GM21526 (cell line): ENCODE measurements around the gene ATP1A1.

ENCODE experiments used
- ATAC-seq: cut with Tn5 transposase; IDR thresholded peaks from one replicate; pipeline ENCODE4 v1.9.1; 2021; ENCODE audit warnings: moderate library complexity; ENCODE audit not compliant: unreplicated experiment, low FRiP score

ATP1A1 gene

GRCh38 chr1:116343019-116343418 is 30.0 kb upstream of the ATP1A1 start:
- no peak for ATAC-seq

GRCh38 chr1:116345011-116345410 is 28.0 kb upstream of the ATP1A1 start:
- ATAC-seq = no peak

- no peak for ATAC-seq
These were observed 27.2 kb upstream of the ATP1A1 start for GRCh38 chr1:116345843-116346242.

- ATAC-seq = no peak
These were observed 25.9 kb upstream of the ATP1A1 start for GRCh38 chr1:116346943-116347673.

- ATAC-seq = no peak
These were observed 25.3 kb upstream of the ATP1A1 start for GRCh38 chr1:116347696-116348095.

GRCh38 chr1:116350097-116350645 is 22.9 kb upstream of the ATP1A1 start:
- no peak for ATAC-seq

GRCh38 chr1:116351914-116352313 is 21.1 kb upstream of the ATP1A1 start:
- ATAC-seq = no peak

GRCh38 chr1:116352349-116352813 is 20.7 kb upstream of the ATP1A1 start:
- ATAC-seq = no peak

GRCh38 chr1:116353155-116353554 is 19.9 kb upstream of the ATP1A1 start:
- ATAC-seq = no peak

- no peak for ATAC-seq
These were observed 17.0 kb upstream of the ATP1A1 start for GRCh38 chr1:116356067-116356466.

- no peak for ATAC-seq
These were observed 16.4 kb upstream of the ATP1A1 start for GRCh38 chr1:116356673-116357072.

GRCh38 chr1:116357487-116357886 is 15.6 kb upstream of the ATP1A1 start:
- ATAC-seq = no peak

- ATAC-seq = no peak
These were observed 13.8 kb upstream of the ATP1A1 start for GRCh38 chr1:116359060-116359830.

GRCh38 chr1:116359871-116360270 is 13.2 kb upstream of the ATP1A1 start:
- ATAC-seq = no peak

- no peak for ATAC-seq
These were observed 12.4 kb upstream of the ATP1A1 start for GRCh38 chr1:116360429-116361173.

- ATAC-seq = no peak
These were observed 11.4 kb upstream of the ATP1A1 start for GRCh38 chr1:116361648-116362047.

- no peak for ATAC-seq
These were observed 11.0 kb upstream of the ATP1A1 start for GRCh38 chr1:116362050-116362449.

GRCh38 chr1:116365353-116365780 is 7.7 kb upstream of the ATP1A1 start:
- no peak for ATAC-seq

- ATAC-seq = no peak
These were observed 7.2 kb upstream of the ATP1A1 start for GRCh38 chr1:116365857-116366256.

GRCh38 chr1:116367256-116367945 is 5.6 kb upstream of the ATP1A1 start:
- ATAC-seq = no peak
